Measurements from ENCODE around the gene EIF4EBP2.

GRCh38 chr10:70399177-70399576 is 4.8 kb upstream of the EIF4EBP2 start:
- TF ChIP-seq CTCF (conservative IDR thresholded peaks at IDR 0.05; ENCODE audit: low read depth, low read length) (no peak), EZH2 (IDR thresholded peaks at IDR 0.05; ENCODE audit: borderline replicate concordance, low read depth, low read length, poor library complexity, severe bottlenecking) (no peak)

Measured in A673 (cell line).